ENCODE measurements around the gene CD200. TPM values are rescaled to one million over a fixed set of nuclear protein-coding genes. Genes with fewer than 3 reads are reported as not detected.

CD200 gene
- total RNA-seq, 4 donors from 2014 or later, result 7.2 to 22.9 (median 7.6) TPM

GRCh38 chr3:112411425-112411824, 78.5 kb downstream of the CD200 start:
- 71% methylated on average over 3 of the region's 3 CpGs for WGBS

More at GRCh38 chr3:112411425-112411824, 78.5 kb downstream of the CD200 start:
- Histone ChIP-seq H3K36me3 (no peaks in the 10 kb centered on the region), H3K27me3 (no peaks in the 10 kb centered on the region), H3K4me3 (no peak overlapping the region), H3K9me3 (no peaks in the 10 kb centered on the region), H3K27ac (replicated peaks in 1 of 4) (no peak overlapping the region), H3K4me1 (peaks cover 0 to 9% (median 7%) of the 10 kb centered on the region in 4 donors)
- intact Hi-C loops (cut with DNase I), result no loop called here
- no peak for DNase-seq (ENCODE audit: extremely low spot score)
- TF ChIP-seq CTCF (IDR thresholded peaks at IDR 0.05) (no peak), POLR2A (IDR thresholded peaks at IDR 0.05; ENCODE audit: low read depth) (no peak), EP300 (IDR thresholded peaks at IDR 0.05) (no peak), POLR2AphosphoS5 (IDR thresholded peaks at IDR 0.05) (no peak)

Other genes starting within 250 kb of the CD200 start
- 1 to 10 TPM; 1.7 to 3.3 (median 2.6) TPM for gene C3orf52, start 246.8 kb upstream of the CD200 start, total RNA-seq
- under 1 TPM in 1 of 4 donors, not detected in 3; 0.33 TPM for gene GCSAM, start 199.9 kb upstream of the CD200 start, total RNA-seq
- under 1 TPM in 1 of 4 donors, not detected in 3; 0.17 TPM for gene SLC9C1, start 38.9 kb upstream of the CD200 start, total RNA-seq
- 1 to 10 TPM in 1 of 4 donors, not detected in 3; 1.5 TPM for gene BTLA, start 166.3 kb downstream of the CD200 start, total RNA-seq
- 10 to 100 TPM; 41.3 to 60.3 (median 57.2) TPM for gene ATG3, start 228.8 kb downstream of the CD200 start, total RNA-seq
- 10 to 100 TPM; 18.6 to 28.7 (median 22.8) TPM for gene SLC35A5, start 228.9 kb downstream of the CD200 start, total RNA-seq

All from esophagus muscularis mucosa (tissue), 4 donors.